Measurements from ENCODE around the gene KRT6B.

DNA sequence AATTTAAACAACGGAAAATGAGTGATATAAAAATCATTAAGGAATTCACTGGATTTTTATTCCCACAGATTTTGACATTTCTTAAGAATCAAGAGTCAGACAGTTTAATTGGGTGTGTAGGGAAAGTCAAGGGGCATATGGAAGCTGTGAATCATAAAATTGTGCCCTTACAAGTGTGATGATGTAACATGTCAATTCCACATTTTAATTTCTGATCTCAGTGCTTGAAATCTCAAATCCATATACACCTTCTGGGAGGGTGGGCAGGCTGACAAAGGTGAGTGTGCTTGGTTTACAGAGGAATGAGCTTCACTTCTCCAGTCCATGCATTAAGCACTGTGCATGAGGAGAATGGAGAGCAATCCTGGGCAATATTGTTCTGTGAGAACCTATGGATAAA, 42.2 kb upstream of the KRT6B start:
- TF ChIP-seq, protein P1, sequence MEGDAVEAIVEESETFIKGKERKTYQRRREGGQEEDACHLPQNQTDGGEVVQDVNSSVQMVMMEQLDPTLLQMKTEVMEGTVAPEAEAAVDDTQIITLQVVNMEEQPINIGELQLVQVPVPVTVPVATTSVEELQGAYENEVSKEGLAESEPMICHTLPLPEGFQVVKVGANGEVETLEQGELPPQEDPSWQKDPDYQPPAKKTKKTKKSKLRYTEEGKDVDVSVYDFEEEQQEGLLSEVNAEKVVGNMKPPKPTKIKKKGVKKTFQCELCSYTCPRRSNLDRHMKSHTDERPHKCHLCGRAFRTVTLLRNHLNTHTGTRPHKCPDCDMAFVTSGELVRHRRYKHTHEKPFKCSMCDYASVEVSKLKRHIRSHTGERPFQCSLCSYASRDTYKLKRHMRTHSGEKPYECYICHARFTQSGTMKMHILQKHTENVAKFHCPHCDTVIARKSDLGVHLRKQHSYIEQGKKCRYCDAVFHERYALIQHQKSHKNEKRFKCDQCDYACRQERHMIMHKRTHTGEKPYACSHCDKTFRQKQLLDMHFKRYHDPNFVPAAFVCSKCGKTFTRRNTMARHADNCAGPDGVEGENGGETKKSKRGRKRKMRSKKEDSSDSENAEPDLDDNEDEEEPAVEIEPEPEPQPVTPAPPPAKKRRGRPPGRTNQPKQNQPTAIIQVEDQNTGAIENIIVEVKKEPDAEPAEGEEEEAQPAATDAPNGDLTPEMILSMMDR (conservative IDR thresholded peaks at IDR 0.05 in 1 of 2, IDR thresholded peaks at IDR 0.05 in 1 of 2; ENCODE audit: extremely low read depth in 1 of 2, insufficient read depth in 1 of 2, low read depth in 1 of 2, low read length in 2 of 2) = no peak
- no peak for TF ChIP-seq EZH2 (IDR thresholded peaks at IDR 0.05; ENCODE audit: borderline replicate concordance, low read length)

Measured in mammary epithelial cell (primary cell).